Measurements from ENCODE around the gene HTR3E.
"Not testable (repeated sequence)": the region's sequence is repeated elsewhere in the genome, so short reads cannot be mapped to it uniquely, and the experiment has no call there.

HTR3E gene

DNA sequence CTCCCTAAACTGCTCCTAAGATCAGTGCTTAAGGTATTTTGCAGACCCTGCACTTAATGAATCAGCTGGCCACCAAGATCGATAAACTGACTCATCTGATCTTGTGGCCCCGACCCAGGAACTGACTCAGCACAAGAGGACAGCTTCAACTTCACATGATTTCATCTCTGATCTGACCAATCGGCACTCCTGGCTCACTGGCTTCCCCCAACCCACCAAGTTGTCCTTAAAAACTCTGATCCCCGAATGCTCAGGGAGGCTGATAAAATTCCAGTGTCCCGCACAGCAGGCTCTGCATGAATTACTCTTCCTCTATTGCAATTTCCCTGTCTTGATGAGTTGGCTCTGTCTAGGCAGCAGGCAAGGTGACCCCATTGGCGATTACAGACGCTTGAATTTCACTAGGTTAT is 13.5 kb downstream of the HTR3E start:
- H3K4me3 ChIP-seq (ENCODE audit: low read depth in 1 of 2, low read length in 1 of 2), result no peak overlapping the region
- H3K4me1 ChIP-seq (ENCODE audit: control insufficient read depth in 1 of 2, insufficient read depth in 1 of 2, low read depth in 1 of 2, low read length in 1 of 2), result no peaks in the 10 kb centered on the region
- H3K27me3 ChIP-seq, result no peaks in the 10 kb centered on the region
- TF ChIP-seq, protein P1, sequence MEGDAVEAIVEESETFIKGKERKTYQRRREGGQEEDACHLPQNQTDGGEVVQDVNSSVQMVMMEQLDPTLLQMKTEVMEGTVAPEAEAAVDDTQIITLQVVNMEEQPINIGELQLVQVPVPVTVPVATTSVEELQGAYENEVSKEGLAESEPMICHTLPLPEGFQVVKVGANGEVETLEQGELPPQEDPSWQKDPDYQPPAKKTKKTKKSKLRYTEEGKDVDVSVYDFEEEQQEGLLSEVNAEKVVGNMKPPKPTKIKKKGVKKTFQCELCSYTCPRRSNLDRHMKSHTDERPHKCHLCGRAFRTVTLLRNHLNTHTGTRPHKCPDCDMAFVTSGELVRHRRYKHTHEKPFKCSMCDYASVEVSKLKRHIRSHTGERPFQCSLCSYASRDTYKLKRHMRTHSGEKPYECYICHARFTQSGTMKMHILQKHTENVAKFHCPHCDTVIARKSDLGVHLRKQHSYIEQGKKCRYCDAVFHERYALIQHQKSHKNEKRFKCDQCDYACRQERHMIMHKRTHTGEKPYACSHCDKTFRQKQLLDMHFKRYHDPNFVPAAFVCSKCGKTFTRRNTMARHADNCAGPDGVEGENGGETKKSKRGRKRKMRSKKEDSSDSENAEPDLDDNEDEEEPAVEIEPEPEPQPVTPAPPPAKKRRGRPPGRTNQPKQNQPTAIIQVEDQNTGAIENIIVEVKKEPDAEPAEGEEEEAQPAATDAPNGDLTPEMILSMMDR (IDR thresholded peaks at IDR 0.05), result no peak
- H3K27ac ChIP-seq, result no peak overlapping the region
- no peaks in the 10 kb centered on the region for H3K36me3 ChIP-seq
- no peaks in the 10 kb centered on the region for H3K9me3 ChIP-seq

DNA sequence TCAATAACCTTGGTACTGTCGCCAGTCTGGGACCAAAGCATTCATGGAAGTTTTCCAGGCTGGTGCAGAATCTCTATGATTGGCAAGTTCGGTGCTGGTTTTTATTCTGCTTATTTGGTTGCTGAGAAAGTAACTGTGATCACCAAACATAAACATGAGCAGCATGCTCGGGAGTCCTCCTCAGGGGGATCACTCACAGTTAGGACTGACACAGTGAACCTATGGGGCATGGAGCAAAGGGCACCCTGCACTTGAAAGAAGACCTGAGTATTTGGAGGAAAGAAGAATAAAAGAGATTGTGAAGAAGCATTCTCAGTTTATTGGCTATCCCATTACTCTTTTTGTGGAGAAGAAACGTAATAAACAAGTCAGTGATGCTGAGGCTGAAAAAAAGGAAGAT is 19.2 kb downstream of the HTR3E start:
- Histone ChIP-seq H3K4me1 (ENCODE audit: control insufficient read depth in 1 of 2, insufficient read depth in 1 of 2, low read depth in 1 of 2, low read length in 1 of 2) (no peaks in the 10 kb centered on the region), H3K9me3 (no peaks in the 10 kb centered on the region)
- TF ChIP-seq, protein P1 (IDR thresholded peaks at IDR 0.05), result no peak

DNA sequence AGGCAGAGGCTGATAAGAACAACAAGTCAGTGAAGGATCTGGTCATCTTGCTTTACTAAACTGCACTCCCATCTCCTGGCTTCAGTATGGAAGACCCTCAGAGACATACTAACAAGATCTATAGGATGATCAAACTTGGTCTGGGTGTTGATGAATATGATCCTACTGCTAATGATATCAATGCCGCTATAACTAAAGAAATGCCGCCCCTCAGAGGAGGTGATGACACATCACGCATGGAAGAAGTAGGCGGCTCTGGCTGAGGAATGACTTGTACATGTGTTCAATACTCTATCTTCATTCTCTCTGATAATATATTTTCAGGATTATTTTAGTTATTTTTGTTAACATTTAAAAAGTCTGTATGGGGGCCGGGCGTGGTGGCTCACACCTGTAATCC is 20.8 kb downstream of the HTR3E start:
- H3K4me3 ChIP-seq (ENCODE audit: low read depth in 1 of 2, low read length in 1 of 2), result no peak overlapping the region
- no peak overlapping the region for H3K27ac ChIP-seq
- no peaks in the 10 kb centered on the region for H3K36me3 ChIP-seq
- no peaks in the 10 kb centered on the region for H3K4me1 ChIP-seq (ENCODE audit: control insufficient read depth in 1 of 2, insufficient read depth in 1 of 2, low read depth in 1 of 2, low read length in 1 of 2)
- H3K27me3 ChIP-seq, result no peaks in the 10 kb centered on the region
- no peaks in the 10 kb centered on the region for H3K9me3 ChIP-seq
- TF ChIP-seq, protein P1 (IDR thresholded peaks at IDR 0.05), result no peak

More for the DNA sequence above, 19.2 kb downstream of the HTR3E start:
- no peak overlapping the region for H3K4me3 ChIP-seq (ENCODE audit: low read depth in 1 of 2, low read length in 1 of 2)
- H3K36me3 ChIP-seq, result no peaks in the 10 kb centered on the region
- no peak overlapping the region for H3K27ac ChIP-seq
- H3K27me3 ChIP-seq, result no peaks in the 10 kb centered on the region

DNA sequence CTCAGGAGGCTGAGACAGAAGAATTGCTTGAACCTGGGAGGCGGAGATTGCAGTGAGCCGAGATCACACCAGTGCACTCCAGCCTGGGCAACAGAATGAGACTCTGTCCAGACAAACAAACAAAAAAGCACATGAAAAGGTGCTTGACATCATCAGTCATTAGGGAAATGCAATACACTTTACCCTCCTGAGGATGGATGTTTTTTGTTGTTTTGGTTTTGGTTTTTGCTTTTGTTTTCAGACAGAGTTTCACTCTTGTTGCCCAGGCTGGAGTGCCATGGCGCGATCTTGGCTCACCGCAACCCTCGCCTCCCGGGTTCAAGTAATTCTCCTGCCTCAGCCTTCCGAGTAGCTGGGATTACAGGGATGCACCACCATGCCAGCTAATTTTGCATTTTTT is 24.2 kb downstream of the HTR3E start:
- not testable (repeated sequence) for H3K9me3 ChIP-seq; H3K4me3 ChIP-seq (ENCODE audit: low read depth in 1 of 2, low read length in 1 of 2); H3K36me3 ChIP-seq; H3K4me1 ChIP-seq (ENCODE audit: control insufficient read depth in 1 of 2, insufficient read depth in 1 of 2, low read depth in 1 of 2, low read length in 1 of 2); H3K27me3 ChIP-seq; H3K27ac ChIP-seq

- Histone ChIP-seq H3K36me3 (no peaks in the 10 kb centered on the region), H3K4me1 (ENCODE audit: control insufficient read depth in 1 of 2, insufficient read depth in 1 of 2, low read depth in 1 of 2, low read length in 1 of 2) (no peaks in the 10 kb centered on the region), H3K27me3 (no peaks in the 10 kb centered on the region), H3K27ac (no peak overlapping the region), H3K4me3 (ENCODE audit: low read depth in 1 of 2, low read length in 1 of 2) (no peak overlapping the region), H3K9me3 (no peaks in the 10 kb centered on the region)
- TF ChIP-seq, protein P1 (IDR thresholded peaks at IDR 0.05), result no peak
Measured at GRCh38 chr3:184126006-184126405, 29.1 kb downstream of the HTR3E start.

DNA sequence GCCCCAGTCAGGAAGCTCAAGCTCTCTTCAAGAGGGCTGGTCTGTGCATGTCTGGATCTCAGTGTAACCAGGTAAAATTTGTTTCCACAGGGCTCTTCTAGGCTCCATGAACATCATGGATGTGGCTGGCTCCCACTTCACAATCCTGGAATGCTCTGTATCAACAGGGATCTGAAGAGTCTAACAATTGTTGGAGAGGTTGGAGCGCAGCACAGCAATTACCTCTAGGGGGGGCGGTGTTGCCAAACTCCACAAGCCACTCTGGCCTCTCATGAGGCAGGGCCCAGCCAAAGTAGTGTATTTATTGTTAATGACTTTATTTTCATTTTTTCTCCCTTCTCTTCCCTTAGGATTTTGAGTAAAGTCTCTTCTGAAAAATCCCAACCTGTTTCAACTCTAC is 32.1 kb downstream of the HTR3E start:
- H3K36me3 ChIP-seq, result no peaks in the 10 kb centered on the region
- peaks cover 5 to 6% of the 10 kb centered on the region in 2 experiments for H3K4me1 ChIP-seq (ENCODE audit: control insufficient read depth in 1 of 2, insufficient read depth in 1 of 2, low read depth in 1 of 2, low read length in 1 of 2)
- no peak overlapping the region for H3K27ac ChIP-seq
- no peak overlapping the region for H3K4me3 ChIP-seq (ENCODE audit: low read depth in 1 of 2, low read length in 1 of 2)
- no peaks in the 10 kb centered on the region for H3K9me3 ChIP-seq
- TF ChIP-seq, protein P1 (IDR thresholded peaks at IDR 0.05), result no peak
- no peaks in the 10 kb centered on the region for H3K27me3 ChIP-seq

All from neutrophil (primary cell).